GM10266 (cell line): Measurements from ENCODE around the gene CAMKMT.

Experiments
- DNase-seq: peaks from one replicate; pipeline ENCODE4 v3.0.0; 2012; ENCODE audit errors: extremely low spot score
- TF ChIP-seq, protein P1 (sequence below): IDR thresholded peaks from 2 replicates; pipeline ENCODE4 v1.5.1; 2012; ENCODE audit warnings: mild to moderate bottlenecking, low read depth; ENCODE audit not compliant: control insufficient read depth, insufficient read depth; ENCODE audit errors: missing control alignments

CAMKMT gene

DNA sequence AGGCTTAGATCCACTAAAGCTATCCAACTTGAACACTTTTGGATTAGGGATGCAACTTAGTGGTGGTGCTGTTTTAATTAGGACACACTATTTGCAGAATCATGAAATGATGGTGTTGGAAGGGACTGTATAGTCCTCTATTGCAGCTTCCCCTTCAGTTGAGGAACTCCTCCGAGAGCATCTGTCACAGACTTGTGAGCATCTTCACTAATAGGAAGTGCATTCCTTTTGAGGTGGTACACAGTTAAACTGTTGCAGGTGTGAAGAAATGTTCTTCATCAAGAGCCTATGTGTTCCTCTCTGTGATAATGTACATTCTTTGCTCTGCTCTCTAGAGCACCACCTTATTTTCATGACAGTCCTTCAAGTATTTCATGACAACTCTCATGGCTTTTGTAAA, 197.4 kb downstream of the CAMKMT start:
- TF ChIP-seq, protein P1, sequence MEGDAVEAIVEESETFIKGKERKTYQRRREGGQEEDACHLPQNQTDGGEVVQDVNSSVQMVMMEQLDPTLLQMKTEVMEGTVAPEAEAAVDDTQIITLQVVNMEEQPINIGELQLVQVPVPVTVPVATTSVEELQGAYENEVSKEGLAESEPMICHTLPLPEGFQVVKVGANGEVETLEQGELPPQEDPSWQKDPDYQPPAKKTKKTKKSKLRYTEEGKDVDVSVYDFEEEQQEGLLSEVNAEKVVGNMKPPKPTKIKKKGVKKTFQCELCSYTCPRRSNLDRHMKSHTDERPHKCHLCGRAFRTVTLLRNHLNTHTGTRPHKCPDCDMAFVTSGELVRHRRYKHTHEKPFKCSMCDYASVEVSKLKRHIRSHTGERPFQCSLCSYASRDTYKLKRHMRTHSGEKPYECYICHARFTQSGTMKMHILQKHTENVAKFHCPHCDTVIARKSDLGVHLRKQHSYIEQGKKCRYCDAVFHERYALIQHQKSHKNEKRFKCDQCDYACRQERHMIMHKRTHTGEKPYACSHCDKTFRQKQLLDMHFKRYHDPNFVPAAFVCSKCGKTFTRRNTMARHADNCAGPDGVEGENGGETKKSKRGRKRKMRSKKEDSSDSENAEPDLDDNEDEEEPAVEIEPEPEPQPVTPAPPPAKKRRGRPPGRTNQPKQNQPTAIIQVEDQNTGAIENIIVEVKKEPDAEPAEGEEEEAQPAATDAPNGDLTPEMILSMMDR = no peak
- DNase-seq = no peak

DNA sequence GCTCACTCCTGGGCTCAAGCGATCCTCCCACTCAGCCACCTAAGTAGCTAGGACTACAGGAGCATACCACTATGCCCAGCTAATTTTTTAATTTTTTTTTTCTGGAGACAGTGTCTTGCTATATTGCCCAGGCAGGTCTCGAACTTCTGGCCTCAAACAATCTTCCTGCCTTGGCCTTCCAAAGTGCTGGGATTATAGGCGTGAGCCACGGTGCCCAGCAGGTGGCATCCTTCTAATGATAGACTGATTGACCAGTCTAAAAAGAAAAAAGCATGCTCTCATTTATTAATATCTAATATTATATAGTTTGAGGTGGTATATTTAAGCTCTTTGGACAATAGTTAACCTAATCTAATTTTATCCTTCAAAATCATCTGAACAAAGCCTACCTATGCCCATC, 198.6 kb downstream of the CAMKMT start:
- DNase-seq = no peak
- TF ChIP-seq, protein P1 = peak; percentile 50

DNA sequence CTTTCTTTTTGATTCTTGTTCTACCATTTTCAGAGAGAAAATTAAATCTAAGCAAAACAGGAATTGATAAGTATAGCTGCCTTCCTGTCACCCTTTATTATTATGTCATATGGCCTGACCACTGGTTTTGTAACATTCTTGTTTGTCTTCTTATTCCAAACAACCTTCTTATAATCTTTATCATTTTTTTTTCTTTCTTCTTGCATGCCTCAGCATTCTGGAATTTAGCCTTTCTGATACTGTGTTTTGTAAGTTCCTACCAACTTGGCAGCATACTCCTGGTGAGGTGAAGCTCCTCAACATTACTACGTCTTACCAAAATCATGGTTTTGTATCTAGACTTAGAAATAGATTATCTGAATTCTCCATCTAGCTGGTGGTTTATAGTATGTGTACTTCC, 199.2 kb downstream of the CAMKMT start:
- DNase-seq = no peak
- TF ChIP-seq, protein P1 = no peak

DNA sequence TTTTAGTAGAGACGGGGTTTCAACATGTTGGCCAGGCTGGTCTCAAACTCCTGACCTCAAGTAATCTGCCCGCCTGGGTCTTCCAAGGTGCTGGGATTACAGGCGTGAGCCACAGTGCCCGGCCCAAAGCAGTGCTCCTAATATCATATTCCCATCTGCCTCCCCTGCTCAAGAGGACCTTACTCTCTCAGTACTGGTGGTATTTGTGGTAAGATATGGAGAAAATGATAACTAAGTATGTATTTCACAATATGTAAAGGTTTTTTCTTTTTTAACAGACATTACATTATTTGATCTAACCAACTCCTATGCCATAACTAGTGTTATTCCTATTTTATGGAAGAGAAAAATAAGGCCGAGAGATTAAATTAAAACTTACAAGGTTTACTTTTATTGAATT, 201.0 kb downstream of the CAMKMT start:
- no peak for DNase-seq
- TF ChIP-seq, protein P1 = no peak

DNA sequence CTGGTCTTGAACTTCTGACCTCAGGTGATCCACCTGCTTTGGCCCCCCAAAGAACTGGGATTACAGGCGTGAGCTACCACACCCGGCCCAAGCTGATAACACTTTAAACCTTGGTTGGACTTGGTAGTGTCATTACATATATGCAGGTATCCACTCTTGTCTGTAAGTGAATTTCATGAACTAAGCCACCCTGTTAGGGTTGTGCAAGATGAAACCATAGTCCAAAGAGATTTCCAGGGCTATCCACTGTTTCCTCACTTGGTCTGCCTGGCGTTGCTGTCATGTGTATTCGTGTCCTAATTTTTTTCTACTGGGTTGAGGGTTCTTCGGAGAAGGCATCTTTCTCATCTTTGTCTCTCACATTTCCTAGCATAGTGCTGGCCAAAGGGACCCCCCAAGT, 203.0 kb downstream of the CAMKMT start:
- TF ChIP-seq, protein P1 = no peak
- no peak for DNase-seq

DNA sequence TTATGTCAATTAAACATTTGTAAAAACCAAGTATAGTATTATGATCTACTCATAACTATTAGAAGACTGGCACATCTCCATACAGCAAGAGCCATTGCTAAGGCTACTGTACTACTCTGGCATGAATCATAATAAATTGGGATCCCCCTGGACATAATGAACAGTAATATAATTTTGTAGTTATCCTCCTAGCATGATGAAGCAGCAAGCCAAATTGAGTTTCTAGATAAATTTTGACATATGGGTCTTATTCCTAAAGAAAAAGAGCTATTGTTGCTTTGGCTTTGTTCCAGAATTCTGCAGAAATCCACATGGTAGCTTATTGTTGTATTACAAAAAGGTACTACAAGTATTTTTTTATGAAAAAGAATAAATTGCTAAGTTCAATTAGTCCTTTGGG, 204.3 kb downstream of the CAMKMT start:
- TF ChIP-seq, protein P1 = no peak

DNA sequence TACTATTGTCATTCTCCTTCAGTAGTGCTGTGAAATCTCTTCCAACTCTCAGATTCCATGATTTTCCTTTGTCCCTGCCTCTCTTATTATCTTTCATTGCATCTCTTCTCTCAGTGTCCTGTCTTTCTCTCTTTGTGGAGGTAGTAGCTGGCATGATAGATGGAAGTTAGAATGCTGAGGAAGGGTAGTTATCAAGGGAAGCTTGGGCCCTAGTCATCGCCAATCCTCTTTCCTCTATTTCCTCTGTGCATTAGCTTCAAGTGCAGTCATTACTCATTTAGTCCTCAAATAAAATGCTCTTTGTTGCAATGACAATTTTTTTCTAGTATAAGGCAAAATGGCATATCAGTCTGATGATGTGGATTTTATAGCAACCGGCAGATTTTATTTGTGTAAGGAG, 207.7 kb downstream of the CAMKMT start:
- DNase-seq = no peak
- TF ChIP-seq, protein P1 = no peak

More for the DNA sequence above, 204.3 kb downstream of the CAMKMT start:
- DNase-seq = no peak
